SU-DHL-6 (cell line): ENCODE data around the gene PRICKLE2.

Source experiments
- CTCF ChIP-seq: fragments of 200-600 bp; sonication (generic); IDR thresholded peaks from one replicate; pipeline ENCODE4 v1.5.1; 2017; ENCODE audit warnings: antibody characterized with exemption, mild to moderate bottlenecking, low read length, moderate library complexity; ENCODE audit not compliant: insufficient read depth, poor library complexity, severe bottlenecking
- EZH2phosphoT487 ChIP-seq: fragments of 200-600 bp; sonication (generic), shearing (Covaris generic); conservative IDR thresholded peaks from 2 replicates; pipeline ENCODE4 v1.6.1; 2018; ENCODE audit warnings: mild to moderate bottlenecking, antibody characterized with exemption, low read length, moderate library complexity, mixed read lengths

DNA sequence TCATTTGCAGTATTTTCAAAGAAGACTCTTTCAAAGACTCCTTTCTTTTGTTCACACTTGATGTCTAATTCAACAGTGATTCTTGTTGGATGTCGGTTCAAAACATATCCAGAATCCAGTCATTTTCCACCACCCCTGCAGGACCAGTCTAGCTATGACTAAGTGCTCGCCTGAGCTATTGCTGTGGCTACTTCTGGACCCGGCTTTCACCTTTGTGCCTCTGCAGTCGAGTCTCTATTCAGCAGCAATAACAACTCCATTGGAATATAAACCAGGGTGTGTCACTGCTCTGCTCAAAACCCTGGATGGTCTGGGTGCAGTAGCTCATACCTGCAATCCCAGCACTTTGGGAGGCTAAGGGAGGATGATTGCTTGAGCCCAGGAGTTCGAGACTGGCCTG is 55.0 kb downstream of the PRICKLE2 start:
- no peak for TF ChIP-seq CTCF
- TF ChIP-seq EZH2phosphoT487, result no peak
